Epithelial cell of proximal tubule (primary cell): Measurements from ENCODE around the gene ITGAL. TPM values are rescaled to one million over a fixed set of nuclear protein-coding genes. Genes with fewer than 3 reads are reported as not detected.

ENCODE experiments used
- DNase-seq: peaks from one replicate; pipeline ENCODE4 v3.0.0-alpha.2; 2011; ENCODE audit warnings: low read depth
- H3K4me3 ChIP-seq: 2 replicates; pipeline ENCODE4 v1.5.1; 2011; ENCODE audit warnings: low read depth, mild to moderate bottlenecking, low read length
- total RNA-seq: library from RNA; depleted of rRNA; stranded (reverse); fragments of >200 nt; gene quantifications from 2 replicates; pipeline ENCODE4 v1.2.3, GENCODE V29; 2015
- TF ChIP-seq, protein P1 (sequence below): conservative IDR thresholded peaks from 2 replicates; pipeline ENCODE4 v1.5.1; 2012; ENCODE audit warnings: low read depth, mild to moderate bottlenecking, low read length

Gene ITGAL
- total RNA-seq, 1 donor from 2014 or later, result not detected

GRCh38 chr16:30541502-30542329 lies 69.2 kb downstream of the ITGAL start:
- DNase-seq, result no peak
- H3K4me3 ChIP-seq, result no peak overlapping the region
- TF ChIP-seq, protein P1, sequence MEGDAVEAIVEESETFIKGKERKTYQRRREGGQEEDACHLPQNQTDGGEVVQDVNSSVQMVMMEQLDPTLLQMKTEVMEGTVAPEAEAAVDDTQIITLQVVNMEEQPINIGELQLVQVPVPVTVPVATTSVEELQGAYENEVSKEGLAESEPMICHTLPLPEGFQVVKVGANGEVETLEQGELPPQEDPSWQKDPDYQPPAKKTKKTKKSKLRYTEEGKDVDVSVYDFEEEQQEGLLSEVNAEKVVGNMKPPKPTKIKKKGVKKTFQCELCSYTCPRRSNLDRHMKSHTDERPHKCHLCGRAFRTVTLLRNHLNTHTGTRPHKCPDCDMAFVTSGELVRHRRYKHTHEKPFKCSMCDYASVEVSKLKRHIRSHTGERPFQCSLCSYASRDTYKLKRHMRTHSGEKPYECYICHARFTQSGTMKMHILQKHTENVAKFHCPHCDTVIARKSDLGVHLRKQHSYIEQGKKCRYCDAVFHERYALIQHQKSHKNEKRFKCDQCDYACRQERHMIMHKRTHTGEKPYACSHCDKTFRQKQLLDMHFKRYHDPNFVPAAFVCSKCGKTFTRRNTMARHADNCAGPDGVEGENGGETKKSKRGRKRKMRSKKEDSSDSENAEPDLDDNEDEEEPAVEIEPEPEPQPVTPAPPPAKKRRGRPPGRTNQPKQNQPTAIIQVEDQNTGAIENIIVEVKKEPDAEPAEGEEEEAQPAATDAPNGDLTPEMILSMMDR, result no peak

GRCh38 chr16:30543067-30543466 lies 70.5 kb downstream of the ITGAL start:
- no peak overlapping the region for H3K4me3 ChIP-seq
- TF ChIP-seq, protein P1, result no peak
- DNase-seq, result no peak

DNA sequence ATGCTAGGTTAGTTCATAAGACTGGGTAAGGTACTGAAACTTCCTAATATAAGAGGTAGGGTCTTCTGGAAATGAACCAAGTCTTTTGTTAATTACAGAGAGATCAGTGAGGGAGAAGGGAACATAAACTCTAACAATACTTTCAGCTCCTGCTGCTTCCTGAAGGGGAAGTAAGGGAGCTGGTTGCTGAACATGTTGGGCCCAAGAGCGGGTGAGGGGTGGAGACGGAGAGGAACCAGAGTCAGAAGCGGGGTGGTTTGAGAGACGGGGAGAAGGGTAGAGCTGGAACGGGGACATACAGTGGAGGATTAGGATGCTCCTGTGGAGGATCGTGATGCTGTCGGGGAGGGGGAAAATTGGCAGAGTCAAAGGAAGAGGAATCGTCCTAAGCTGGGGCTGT lies 73.6 kb downstream of the ITGAL start:
- no peak for DNase-seq
- TF ChIP-seq, protein P1, result no peak
- H3K4me3 ChIP-seq, result no peak overlapping the region

GRCh38 chr16:30548416-30549253 lies 76.1 kb downstream of the ITGAL start:
- no peak for DNase-seq
- TF ChIP-seq, protein P1, result no peak
- H3K4me3 ChIP-seq, result no peak overlapping the region

DNA sequence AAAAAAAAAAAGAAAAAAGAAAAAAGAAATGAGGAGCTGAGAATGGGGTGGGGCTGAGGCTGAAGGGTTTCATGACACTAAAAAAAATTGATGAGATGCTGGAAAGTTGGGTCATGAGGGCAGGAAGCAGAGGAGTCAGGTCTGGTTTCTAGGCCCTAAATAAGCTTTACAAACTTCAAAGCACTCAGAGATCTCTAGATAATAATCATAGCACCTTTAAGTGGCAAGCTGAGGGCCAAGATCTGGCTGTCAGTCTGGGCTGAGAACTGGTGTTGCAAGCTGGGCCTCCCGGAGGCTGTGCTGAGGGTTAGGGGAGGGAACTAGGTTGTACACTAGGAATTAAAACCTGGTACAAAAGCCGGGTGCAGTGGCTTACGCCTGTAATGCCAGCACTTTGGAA lies 79.2 kb downstream of the ITGAL start:
- H3K4me3 ChIP-seq, result no peak overlapping the region
- TF ChIP-seq, protein P1, result no peak
- DNase-seq, result no peak

DNA sequence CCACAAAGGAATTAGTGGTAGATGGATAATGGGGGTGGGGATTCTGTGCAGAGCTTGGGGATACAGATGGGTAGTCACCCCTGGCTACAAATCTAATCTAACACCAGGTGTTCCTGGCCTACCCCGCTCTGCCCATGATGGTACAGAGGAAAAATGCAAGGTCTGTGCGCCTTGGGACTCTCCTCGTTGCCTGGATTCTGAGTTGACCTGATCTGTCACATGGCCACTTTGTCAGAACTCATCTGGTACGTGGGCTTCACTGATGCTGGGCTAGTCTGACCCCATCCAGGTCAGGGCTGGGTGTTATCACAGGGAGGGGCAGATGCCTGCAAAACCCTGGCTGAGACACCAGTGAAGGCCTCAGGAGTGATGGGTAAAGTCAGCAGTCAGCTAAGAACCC lies 80.4 kb downstream of the ITGAL start:
- TF ChIP-seq, protein P1, result no peak
- DNase-seq, result no peak
- no peak overlapping the region for H3K4me3 ChIP-seq
